ENCODE data around the gene ROR2. TPM values are rescaled to one million over a fixed set of nuclear protein-coding genes. Genes with fewer than 3 reads are reported as not detected.
"Not testable (repeated sequence)": the region's sequence is repeated elsewhere in the genome, so short reads cannot be mapped to it uniquely, and the experiment has no call there.

Gene ROR2
- total RNA-seq, 3 donors from 2014 or later: 0.10 to 0.16 (median 0.11) TPM

DNA sequence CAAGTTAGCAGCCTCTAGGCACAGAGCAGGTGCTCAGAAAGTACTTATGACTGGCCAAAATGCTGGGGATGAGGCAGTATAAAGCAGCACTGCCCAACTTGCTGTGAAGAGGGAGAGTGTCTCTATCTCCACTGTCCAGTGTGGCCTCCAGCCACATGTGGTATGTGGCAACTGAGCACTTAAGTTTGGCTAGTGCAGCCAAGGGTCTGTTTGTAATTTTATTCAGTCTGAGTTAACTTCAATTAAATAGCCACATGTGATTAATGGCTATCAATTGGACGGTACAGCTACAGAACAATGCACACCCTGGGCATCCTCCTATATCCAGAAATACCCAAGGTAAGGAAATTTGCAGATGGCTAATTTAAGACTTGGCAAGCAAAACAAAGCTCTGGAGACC is 26.9 kb downstream of the ROR2 start:
- Mint-ChIP-seq H3K9me3 (no peaks in the 10 kb centered on the region), H3K27me3 (ENCODE audit: low read depth) (peaks cover 26% of the 10 kb centered on the region), H3K36me3 (ENCODE audit: insufficient read depth) (no peaks in the 10 kb centered on the region), H3K4me1 (ENCODE audit: low read depth) (no peaks in the 10 kb centered on the region), H3K4me3 (no peak overlapping the region)
- DNase-seq (no peak), ATAC-seq (no peak)

GRCh38 chr9:91921371-91921770 is 28.7 kb downstream of the ROR2 start:
- Mint-ChIP-seq H3K36me3 (ENCODE audit: insufficient read depth) (no peaks in the 10 kb centered on the region), H3K4me1 (ENCODE audit: low read depth) (no peaks in the 10 kb centered on the region), H3K9me3 (no peaks in the 10 kb centered on the region), H3K27me3 (ENCODE audit: low read depth) (peaks cover 32% of the 10 kb centered on the region), H3K4me3 (no peak overlapping the region)
- DNase-seq (no peak), ATAC-seq (no peak)

DNA sequence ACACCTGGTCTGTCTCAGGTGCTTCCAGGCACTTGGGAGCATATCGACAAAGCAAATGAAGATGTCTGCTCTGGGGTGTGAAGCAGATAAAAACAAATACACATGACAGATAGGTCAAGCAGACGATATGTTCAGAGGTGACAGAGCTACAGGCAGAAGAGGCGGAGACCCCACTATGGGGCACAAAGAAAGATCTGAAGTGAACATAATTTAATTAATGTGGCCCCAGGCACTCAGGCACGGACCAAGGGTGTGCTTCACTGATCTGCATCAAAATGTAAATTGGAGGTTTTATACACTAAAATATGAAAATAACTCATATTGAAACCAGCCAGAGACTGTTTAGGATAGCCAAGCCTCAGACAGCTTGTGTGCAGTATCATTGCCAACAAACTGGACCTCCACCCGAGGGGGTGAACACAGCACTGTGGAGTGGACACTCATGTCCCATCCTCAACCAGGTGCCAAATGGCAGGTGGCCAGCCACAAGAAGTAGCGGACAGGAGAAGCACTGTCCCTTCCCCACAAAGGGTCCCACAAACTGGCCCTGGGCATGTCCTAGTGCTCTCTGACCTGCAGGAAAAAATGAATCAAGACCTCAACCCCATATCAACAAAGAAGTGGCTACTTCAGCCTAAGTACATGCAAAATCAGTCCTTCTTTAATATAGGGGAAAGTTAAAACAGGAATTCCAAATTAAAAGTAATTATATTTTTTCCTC is 29.2 kb downstream of the ROR2 start:
- no peaks in the 10 kb centered on the region for H3K9me3 Mint-ChIP-seq
- no peak for ATAC-seq
- DNase-seq: no peak
- no peaks in the 10 kb centered on the region for H3K36me3 Mint-ChIP-seq (ENCODE audit: insufficient read depth)
- H3K4me3 Mint-ChIP-seq: no peak overlapping the region
- H3K4me1 Mint-ChIP-seq (ENCODE audit: low read depth): no peaks in the 10 kb centered on the region
- H3K27me3 Mint-ChIP-seq (ENCODE audit: low read depth): peaks cover 32% of the 10 kb centered on the region

DNA sequence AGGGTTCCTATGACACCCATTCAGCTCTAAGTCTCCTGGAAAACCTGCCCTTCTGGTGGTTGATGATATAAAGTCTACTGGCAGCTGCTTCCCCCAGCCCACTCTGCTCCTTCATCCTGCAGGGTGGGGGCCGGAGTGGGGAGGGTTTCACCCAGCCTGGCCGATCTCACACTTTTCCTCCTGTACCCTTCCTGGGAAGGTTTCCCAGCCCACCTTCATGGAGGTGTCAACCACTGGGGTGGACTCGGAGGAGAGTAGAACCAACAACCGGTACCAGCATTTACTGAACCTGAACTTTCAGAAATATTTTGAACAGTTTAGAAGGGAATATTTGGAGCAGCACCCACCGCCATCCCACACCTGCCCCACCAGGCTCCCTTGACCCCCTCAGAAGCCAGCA is 30.4 kb downstream of the ROR2 start:
- Mint-ChIP-seq H3K9me3 (no peaks in the 10 kb centered on the region), H3K27me3 (ENCODE audit: low read depth) (peaks cover 32% of the 10 kb centered on the region), H3K36me3 (ENCODE audit: insufficient read depth) (no peaks in the 10 kb centered on the region), H3K4me1 (ENCODE audit: low read depth) (no peaks in the 10 kb centered on the region), H3K4me3 (no peak overlapping the region)
- ATAC-seq (no peak), DNase-seq (no peak)

DNA sequence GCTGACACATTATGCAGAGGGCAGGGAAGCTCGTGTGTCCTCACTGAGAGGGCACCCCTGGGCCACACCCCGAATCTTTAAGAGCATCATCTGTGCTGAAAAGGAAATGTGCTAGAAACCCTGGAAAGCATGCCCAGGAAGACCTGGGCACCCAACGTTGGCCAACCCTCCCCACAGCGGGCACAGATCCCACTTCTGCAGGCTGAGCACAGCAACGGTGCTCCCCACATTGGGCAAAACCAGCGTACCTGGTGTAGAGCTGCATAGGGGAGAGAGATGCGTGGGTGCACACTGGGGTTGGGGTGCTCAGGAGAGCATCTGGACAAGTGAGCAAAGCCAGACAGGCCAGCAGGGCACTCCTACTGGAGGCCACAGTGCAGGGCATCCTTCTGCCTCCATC is 32.6 kb downstream of the ROR2 start:
- H3K9me3 Mint-ChIP-seq: no peaks in the 10 kb centered on the region
- no peak for DNase-seq
- ATAC-seq: no peak
- H3K27me3 Mint-ChIP-seq (ENCODE audit: low read depth): peaks cover 22% of the 10 kb centered on the region
- no peaks in the 10 kb centered on the region for H3K4me1 Mint-ChIP-seq (ENCODE audit: low read depth)
- H3K4me3 Mint-ChIP-seq: no peak overlapping the region
- no peaks in the 10 kb centered on the region for H3K36me3 Mint-ChIP-seq (ENCODE audit: insufficient read depth)

GRCh38 chr9:91915524-91916263 is 34.3 kb downstream of the ROR2 start:
- H3K9me3 Mint-ChIP-seq: no peaks in the 10 kb centered on the region
- ATAC-seq (no peak), DNase-seq (no peak)
- no peaks in the 10 kb centered on the region for H3K36me3 Mint-ChIP-seq (ENCODE audit: insufficient read depth)
- no peaks in the 10 kb centered on the region for H3K4me1 Mint-ChIP-seq (ENCODE audit: low read depth)
- H3K4me3 Mint-ChIP-seq: no peak overlapping the region
- H3K27me3 Mint-ChIP-seq (ENCODE audit: low read depth): peaks cover 22% of the 10 kb centered on the region

GRCh38 chr9:91914937-91915336 is 35.1 kb downstream of the ROR2 start:
- DNase-seq (no peak), ATAC-seq (no peak)
- H3K4me1 Mint-ChIP-seq (ENCODE audit: low read depth): no peaks in the 10 kb centered on the region
- H3K9me3 Mint-ChIP-seq: no peaks in the 10 kb centered on the region
- no peak overlapping the region for H3K4me3 Mint-ChIP-seq
- H3K27me3 Mint-ChIP-seq (ENCODE audit: low read depth): peaks cover 22% of the 10 kb centered on the region
- no peaks in the 10 kb centered on the region for H3K36me3 Mint-ChIP-seq (ENCODE audit: insufficient read depth)

DNA sequence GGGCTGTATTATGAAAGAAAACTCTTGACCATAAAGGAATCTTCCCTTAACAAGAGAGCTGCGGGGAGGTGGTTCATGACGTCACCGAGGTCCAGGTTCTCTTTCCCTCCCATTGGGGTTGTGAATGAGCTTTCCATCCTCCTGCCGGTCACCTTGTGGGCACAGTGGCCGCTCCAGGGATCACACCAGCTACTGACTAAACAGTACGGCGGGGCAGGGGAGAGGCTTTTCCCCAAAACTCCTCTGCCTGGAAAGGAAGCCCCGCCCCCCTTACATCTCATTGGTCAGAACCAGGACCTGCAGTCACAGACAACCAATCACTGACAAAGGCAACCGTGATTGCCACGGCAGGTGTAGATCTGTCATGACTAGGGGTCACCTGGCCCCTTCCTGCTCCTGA is 35.6 kb downstream of the ROR2 start:
- H3K4me1 Mint-ChIP-seq (ENCODE audit: low read depth): no peaks in the 10 kb centered on the region
- ATAC-seq (no peak), DNase-seq (no peak)
- H3K4me3 Mint-ChIP-seq: no peak overlapping the region
- no peaks in the 10 kb centered on the region for H3K9me3 Mint-ChIP-seq
- H3K36me3 Mint-ChIP-seq (ENCODE audit: insufficient read depth): no peaks in the 10 kb centered on the region
- H3K27me3 Mint-ChIP-seq (ENCODE audit: low read depth): peaks cover 21% of the 10 kb centered on the region

DNA sequence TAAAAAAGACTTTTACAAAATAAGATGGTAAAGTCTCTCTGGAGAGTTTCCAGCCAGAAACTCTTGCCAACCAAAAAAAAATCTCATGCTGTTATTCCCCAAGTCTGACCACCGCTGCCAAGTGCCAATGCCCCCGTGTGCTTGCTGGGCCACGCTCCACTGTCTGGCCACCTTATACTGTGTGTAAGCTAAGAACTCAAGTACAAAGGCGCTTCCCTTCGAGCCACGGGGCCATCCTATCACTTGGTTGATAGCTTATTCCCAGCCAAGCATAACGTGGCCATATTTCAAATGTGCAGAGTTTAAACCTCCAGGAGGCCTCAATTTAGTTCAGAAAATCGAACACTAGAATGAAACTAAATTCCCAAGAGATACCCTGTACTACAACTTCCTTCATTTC is 36.0 kb downstream of the ROR2 start:
- Mint-ChIP-seq H3K9me3 (no peaks in the 10 kb centered on the region), H3K27me3 (ENCODE audit: low read depth) (peaks cover 17% of the 10 kb centered on the region), H3K4me3 (no peak overlapping the region), H3K36me3 (ENCODE audit: insufficient read depth) (no peaks in the 10 kb centered on the region), H3K4me1 (ENCODE audit: low read depth) (no peaks in the 10 kb centered on the region)
- DNase-seq: no peak
- no peak for ATAC-seq

GRCh38 chr9:91913096-91913495 is 36.9 kb downstream of the ROR2 start:
- Mint-ChIP-seq H3K36me3 (ENCODE audit: insufficient read depth) (no peaks in the 10 kb centered on the region), H3K27me3 (ENCODE audit: low read depth) (peaks cover 12% of the 10 kb centered on the region), H3K4me3 (no peak overlapping the region), H3K4me1 (ENCODE audit: low read depth) (no peaks in the 10 kb centered on the region), H3K9me3 (no peaks in the 10 kb centered on the region)
- DNase-seq: no peak
- no peak for ATAC-seq

DNA sequence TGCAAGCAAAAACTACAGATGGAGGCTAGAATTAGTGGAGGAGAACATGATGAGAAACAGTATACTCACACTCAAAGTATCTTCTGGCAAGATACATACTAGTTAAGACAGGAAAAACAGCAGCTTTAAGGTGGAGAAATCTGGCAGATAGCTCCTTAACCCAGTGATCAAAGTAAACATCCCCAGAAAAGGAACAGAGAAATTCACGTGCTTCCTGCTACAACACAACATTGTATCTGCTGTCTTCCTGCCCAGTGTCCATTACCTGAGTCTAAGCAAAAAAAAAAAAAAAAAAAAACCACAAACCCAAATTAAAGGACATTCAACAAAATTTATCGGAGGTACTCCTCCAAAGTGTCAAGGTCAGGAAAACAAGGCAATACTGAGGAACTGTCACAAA is 38.4 kb downstream of the ROR2 start:
- Mint-ChIP-seq H3K4me1 (ENCODE audit: low read depth) (peaks cover 7% of the 10 kb centered on the region), H3K4me3 (no peak overlapping the region), H3K9me3 (no peaks in the 10 kb centered on the region), H3K27me3 (ENCODE audit: low read depth) (peaks cover 4% of the 10 kb centered on the region), H3K36me3 (ENCODE audit: insufficient read depth) (no peaks in the 10 kb centered on the region)
- DNase-seq (no peak), ATAC-seq (no peak)

DNA sequence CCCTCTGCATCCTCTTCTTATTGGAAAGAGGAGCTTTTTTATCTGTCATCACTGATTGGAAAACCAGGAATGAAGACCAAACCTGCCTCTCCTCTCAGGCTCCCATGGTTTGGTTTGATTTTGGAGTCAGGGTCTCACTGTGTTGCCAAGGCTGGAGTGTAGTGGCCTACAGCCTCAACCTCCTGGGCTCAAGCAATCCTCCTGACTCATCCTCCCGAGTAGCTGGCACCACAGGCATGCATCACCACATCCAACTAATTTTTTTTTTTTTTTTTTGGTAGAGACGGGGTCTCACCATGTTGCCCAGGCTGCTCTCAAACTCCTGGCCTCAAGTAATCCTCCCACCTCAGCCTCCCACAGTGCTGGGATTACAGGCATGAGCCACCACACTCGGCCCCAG is 40.8 kb downstream of the ROR2 start:
- not testable (repeated sequence) for ATAC-seq; H3K36me3 Mint-ChIP-seq (ENCODE audit: insufficient read depth); H3K9me3 Mint-ChIP-seq; H3K27me3 Mint-ChIP-seq (ENCODE audit: low read depth); H3K4me3 Mint-ChIP-seq; DNase-seq
- peaks cover 12% of the 10 kb centered on the region for H3K4me1 Mint-ChIP-seq (ENCODE audit: low read depth)

GRCh38 chr9:91908746-91909145 is 41.3 kb downstream of the ROR2 start:
- Mint-ChIP-seq H3K4me1 (ENCODE audit: low read depth) (peaks cover 12% of the 10 kb centered on the region), H3K4me3 (no peak overlapping the region), H3K27me3 (ENCODE audit: low read depth) (no peaks in the 10 kb centered on the region), H3K9me3 (no peaks in the 10 kb centered on the region), H3K36me3 (ENCODE audit: insufficient read depth) (no peaks in the 10 kb centered on the region)
- no peak for ATAC-seq
- DNase-seq: no peak

- Mint-ChIP-seq H3K9me3 (no peaks in the 10 kb centered on the region), H3K27me3 (ENCODE audit: low read depth) (no peaks in the 10 kb centered on the region), H3K4me3 (no peak overlapping the region), H3K4me1 (ENCODE audit: low read depth) (peaks cover 12% of the 10 kb centered on the region), H3K36me3 (ENCODE audit: insufficient read depth) (no peaks in the 10 kb centered on the region)
- no peak for ATAC-seq
- no peak for DNase-seq
Observed at GRCh38 chr9:91908293-91908623, 41.8 kb downstream of the ROR2 start.

DNA sequence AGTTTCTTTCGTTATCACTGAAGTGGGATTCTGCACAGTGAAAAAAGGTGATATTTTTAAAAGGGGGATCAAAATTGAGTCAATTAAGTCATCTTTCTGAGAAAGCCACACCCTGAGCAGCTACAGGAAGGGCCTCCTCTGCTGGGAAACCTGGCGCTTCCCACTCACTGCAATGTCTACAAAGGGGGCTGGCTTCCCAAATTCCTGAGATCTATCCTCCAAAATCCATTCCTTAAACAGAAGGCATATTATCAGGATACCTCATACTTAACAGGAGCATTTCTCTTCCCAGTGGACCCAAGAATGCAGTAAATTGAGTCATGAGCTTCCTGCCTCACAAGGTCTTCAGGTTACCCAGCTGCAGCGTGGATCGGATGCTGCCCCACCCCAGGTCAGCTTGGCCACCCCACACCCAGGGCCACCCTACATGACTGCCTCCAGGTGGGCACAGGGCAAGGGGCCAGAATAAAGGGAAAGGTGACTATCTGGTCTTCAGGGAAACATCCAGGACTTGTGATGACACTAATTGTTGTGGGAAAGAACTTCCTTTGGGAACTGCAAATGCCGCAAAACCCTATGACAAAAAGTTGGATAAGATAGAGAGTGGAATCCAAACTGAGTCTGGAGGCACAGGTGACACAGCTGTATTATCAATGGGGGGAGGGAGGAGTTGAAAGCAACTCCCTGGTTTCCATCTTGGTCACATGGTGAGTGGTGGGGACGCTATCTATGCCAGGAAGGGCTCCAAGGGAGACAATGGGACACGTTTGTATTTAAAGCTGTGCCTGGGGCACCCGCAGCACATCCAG is 42.3 kb downstream of the ROR2 start:
- H3K27me3 Mint-ChIP-seq (ENCODE audit: low read depth): peaks cover 1% of the 10 kb centered on the region
- no peak for ATAC-seq

More for the DNA sequence above, 42.3 kb downstream of the ROR2 start:
- no peaks in the 10 kb centered on the region for H3K9me3 Mint-ChIP-seq
- DNase-seq: no peak
- peaks cover 12% of the 10 kb centered on the region for H3K4me1 Mint-ChIP-seq (ENCODE audit: low read depth)
- H3K36me3 Mint-ChIP-seq (ENCODE audit: insufficient read depth): no peaks in the 10 kb centered on the region
- no peak overlapping the region for H3K4me3 Mint-ChIP-seq

Data from activated T-cell treated with anti-CD3 and anti-CD28 coated beads, Interleukin-2, amount 50 U/mL, for 4 hours (primary cell).